SK-N-SH (cell line): ENCODE data around the gene RPP21. TPM values are rescaled to one million over a fixed set of nuclear protein-coding genes. Genes with fewer than 3 reads are reported as not detected.
A peak's percentile ranks its signal among the peaks of the same experiment; 100 is the strongest.

Source experiments
- CTCF ChIA-PET: fragments of 300-600, 350-600 bp; formaldehyde crosslinking; extraction: SDS; loops from one replicate; lab custom pipeline; 2021; lab: Yijun Ruan, JAX
- POLR2A ChIA-PET: fragments of 350-600 bp; sonication (Branson Sonifier 250); formaldehyde crosslinking; extraction: SDS; loops from one replicate; lab custom pipeline; 2020; ENCODE audit warnings: antibody characterized with exemption, inconsistent platforms; lab: Yijun Ruan, JAX
- DNase-seq: peaks from one replicate; pipeline ENCODE4 v3.0.0; 2012
- H2AFZ ChIP-seq: fragments of 200-600 bp; sonication (generic); 2 replicates; pipeline ENCODE4 v1.8.1; 2016; ENCODE audit warnings: antibody characterized with exemption, mild to moderate bottlenecking, low read depth
- H3F3A ChIP-seq: fragments of 200-600 bp; sonication (generic); replicated peaks from 2 replicates; pipeline ENCODE3; 2016; ENCODE audit warnings: antibody characterized with exemption, mild to moderate bottlenecking; ENCODE audit not compliant: insufficient read depth
- H3K27ac ChIP-seq, 2 experiments: fragments of 200-500 bp in 1 of 2; fragments of 200-600 bp in 1 of 2; sonication (Bioruptor generic) in 1 of 2; sonication (generic), shearing (Covaris generic) in 1 of 2; 2 replicates each; pipeline versions ENCODE4 v1.5.1 to v1.6.1; 2014 to 2016; ENCODE audit warnings: low read depth in 2 of 2, inconsistent platforms in 1 of 2, low read length in 1 of 2, mild to moderate bottlenecking in 1 of 2, mixed read lengths in 1 of 2
- H3K27me3 ChIP-seq: fragments of 200-600 bp; sonication (generic), shearing (Covaris generic); 2 replicates; pipeline ENCODE4 v1.6.1; 2016; ENCODE audit warnings: mixed run types; ENCODE audit not compliant: insufficient read depth
- H3K36me3 ChIP-seq, 2 experiments: fragments of 200-500 bp in 1 of 2; fragments of 200-600 bp in 1 of 2; sonication (Bioruptor generic) in 1 of 2; sonication (generic) in 1 of 2; replicated peaks in 1 of 2; 2 replicates each; pipeline versions ENCODE3 to v1.5.1; 2014 to 2016; ENCODE audit warnings: low read length in 1 of 2, mild to moderate bottlenecking in 1 of 2; ENCODE audit not compliant: insufficient read depth in 2 of 2, control insufficient read depth in 1 of 2
- H3K4me1 ChIP-seq, 2 experiments: fragments of 200-500 bp in 1 of 2; fragments of 200-600 bp in 1 of 2; sonication (Bioruptor generic) in 1 of 2; sonication (generic), shearing (Covaris generic) in 1 of 2; 2 replicates each; pipeline versions ENCODE4 v1.5.1 to v1.6.1; 2014 to 2016; ENCODE audit warnings: low read depth in 1 of 2, low read length in 1 of 2, mixed run types in 1 of 2; ENCODE audit not compliant: insufficient read depth in 2 of 2, control insufficient read depth in 1 of 2
- H3K4me2 ChIP-seq: fragments of 200-600 bp; sonication (generic), shearing (Covaris generic); 2 replicates; pipeline ENCODE4 v1.6.1; 2017; ENCODE audit warnings: mixed run types
- H3K4me3 ChIP-seq, 2 experiments: fragments of 200-500 bp in 1 of 2; fragments of 200-600 bp in 1 of 2; sonication (Bioruptor generic) in 1 of 2; sonication (generic), shearing (Covaris generic) in 1 of 2; 2 replicates each; pipeline versions ENCODE4 v1.5.1 to v1.8.1; 2014 to 2016; ENCODE audit warnings: low read depth in 2 of 2, inconsistent platforms in 1 of 2, low read length in 1 of 2, mild to moderate bottlenecking in 1 of 2, mixed read lengths in 1 of 2, moderate library complexity in 1 of 2
- H3K79me2 ChIP-seq: fragments of 200-600 bp; sonication (generic); 2 replicates; pipeline ENCODE4 v1.8.1; 2017; ENCODE audit warnings: mild to moderate bottlenecking; ENCODE audit not compliant: insufficient read depth
- H3K9ac ChIP-seq: fragments of 200-600 bp; sonication (generic); 2 replicates; pipeline ENCODE4 v1.6.1; 2017; ENCODE audit warnings: mixed run types
- H3K9me2 ChIP-seq: fragments of 200-600 bp; sonication (generic); 2 replicates; pipeline ENCODE4 v1.6.1; 2017; ENCODE audit warnings: mixed run types
- H3K9me3 ChIP-seq: fragments of 200-600 bp; sonication (generic); 2 replicates; pipeline ENCODE4 v1.6.1; 2017; ENCODE audit warnings: mixed run types, mild to moderate bottlenecking, moderate library complexity
- H4K20me1 ChIP-seq: fragments of 200-600 bp; sonication (generic); 2 replicates; pipeline ENCODE4 v1.6.1; 2017; ENCODE audit warnings: mild to moderate bottlenecking, mixed run types; ENCODE audit not compliant: insufficient read depth
- ELF1 ChIP-seq: IDR thresholded peaks from 2 replicates; pipeline ENCODE4 v1.4.0; 2012
- EZH2phosphoT487 ChIP-seq: fragments of 200-600 bp; sonication (generic); IDR thresholded peaks from 2 replicates; pipeline ENCODE4 v1.6.1; 2017; ENCODE audit warnings: low read depth, mixed run types, mild to moderate bottlenecking, antibody characterized with exemption, moderate library complexity, borderline replicate concordance
- FOXM1 ChIP-seq: IDR thresholded peaks from 2 replicates; pipeline ENCODE4 v1.4.0; 2012; ENCODE audit warnings: low read depth, mild to moderate bottlenecking
- GABPA ChIP-seq: IDR thresholded peaks from 2 replicates; pipeline ENCODE4 v1.4.0; 2012; ENCODE audit warnings: low read depth, mild to moderate bottlenecking
- MAX ChIP-seq: IDR thresholded peaks from 2 replicates; pipeline ENCODE4 v1.4.0; 2012; ENCODE audit warnings: low read depth
- NFIC ChIP-seq: IDR thresholded peaks from 2 replicates; pipeline ENCODE4 v1.4.0; 2012; ENCODE audit warnings: borderline replicate concordance
- PBX3 ChIP-seq: IDR thresholded peaks from 2 replicates; pipeline ENCODE4; 2012
- POLR2AphosphoS5 ChIP-seq: IDR thresholded peaks from 2 replicates; pipeline ENCODE4 v1.6.1; 2012; ENCODE audit warnings: low read depth, low read length
- REST ChIP-seq: IDR thresholded peaks from 2 replicates; pipeline ENCODE4 v1.6.1; 2012; ENCODE audit warnings: mild to moderate bottlenecking, low read depth, low read length, moderate library complexity
- RFX5 ChIP-seq: IDR thresholded peaks from 2 replicates; pipeline ENCODE4 v1.6.1; 2012; ENCODE audit warnings: mild to moderate bottlenecking, improper control_type of control experiment, low read length
- TEAD4 ChIP-seq: IDR thresholded peaks from 2 replicates; pipeline ENCODE4 v1.4.0; 2012; ENCODE audit warnings: mild to moderate bottlenecking, borderline replicate concordance; ENCODE audit not compliant: insufficient read depth
- YY1 ChIP-seq: IDR thresholded peaks from 2 replicates; pipeline ENCODE4 v1.4.0; 2012; ENCODE audit warnings: low read depth, mild to moderate bottlenecking
- ZBTB33 ChIP-seq: IDR thresholded peaks from 2 replicates; pipeline ENCODE4 v1.4.0; 2012; ENCODE audit warnings: low read depth, borderline replicate concordance
- WGBS: methylation state at CpG from one replicate; pipeline ENCODE4 v1.1.6; 2017; ENCODE audit warnings: low lambda C conversion rate; 5-methylcytosine and 5-hydroxymethylcytosine counted together
- polyA plus RNA-seq, 3 experiments: library from polyadenylated mRNA; depleted of rRNA; stranded (reverse); fragments of >200 nt; gene quantifications; 2 replicates each; pipeline ENCODE4 v1.2.3, GENCODE V29; 2012

The RPP21 gene
- polyA plus RNA-seq, 1 of the 3 experiments (the other 2 are of a cell fraction), result 108 TPM

GRCh38 chr6:30326526-30327231 is 18.3 kb upstream of the RPP21 start, which contains the start of gene TRIM39 (continued):
- TF ChIP-seq REST (no peak), ELF1 (peak; percentile 78), PBX3 (no peak), TEAD4 (no peak), FOXM1 (no peak), NFIC (no peak), EZH2phosphoT487 (no peak)

- peak overlapping the region; percentile 89 for H3K9ac ChIP-seq
These were observed 17.7 kb upstream of the RPP21 start for GRCh38 chr6:30327232-30327746.

GRCh38 chr6:30328397-30328796 is 16.6 kb upstream of the RPP21 start:
- H3K27ac ChIP-seq, result no peak overlapping the region
- peaks cover 4% of the 10 kb centered on the region for H3F3A ChIP-seq
- no peaks in the 10 kb centered on the region for H3K9me3 ChIP-seq
- H3K27me3 ChIP-seq, result no peaks in the 10 kb centered on the region
- peaks cover 33% of the 10 kb centered on the region for H3K79me2 ChIP-seq
- no peak overlapping the region for H3K4me3 ChIP-seq
- H3K9ac ChIP-seq, result no peak overlapping the region
- peaks cover 3 to 6% of the 10 kb centered on the region in 2 experiments; a peak in 2 of 4 replicates for H3K4me1 ChIP-seq
- no peak overlapping the region for H3K4me2 ChIP-seq
- peaks cover 29 to 39% of the 10 kb centered on the region in 2 experiments for H3K36me3 ChIP-seq
- no peak overlapping the region for H2AFZ ChIP-seq
- ChIA-PET CTCF (interaction anchor here (1.2 to 1.3 kb wide), 2 partner anchors 69 to 109 kb away, joined by 3 read pairs; no protein-coding TSS in a partner anchor), POLR2A (no interaction called here)
- peaks cover 19% of the 10 kb centered on the region for H4K20me1 ChIP-seq
- no peak for DNase-seq
- no peaks in the 10 kb centered on the region for H3K9me2 ChIP-seq
- TF ChIP-seq ZBTB33 (no peak), FOXM1 (no peak), GABPA (no peak), REST (no peak), MAX (no peak), RFX5 (no peak)

More at GRCh38 chr6:30327232-30327746, 17.7 kb upstream of the RPP21 start:
- Histone ChIP-seq H3K4me3 (peak overlapping the region; percentile 77 to 96), H4K20me1 (peaks cover 27% of the 10 kb centered on the region), H3F3A (peaks cover 4% of the 10 kb centered on the region), H3K36me3 (peaks cover 24 to 31% of the 10 kb centered on the region in 2 experiments), H3K4me1 (peaks cover 6 to 7% of the 10 kb centered on the region in 2 experiments; a peak in 2 of 4 replicates), H3K27ac (peak overlapping the region; percentile 89 to 98), H3K79me2 (peaks cover 44% of the 10 kb centered on the region), H3K9me3 (no peaks in the 10 kb centered on the region), H3K27me3 (no peaks in the 10 kb centered on the region), H3K9me2 (no peaks in the 10 kb centered on the region), H3K4me2 (peak overlapping the region; percentile 87), H2AFZ (peak overlapping the region; percentile 94; the same call in 1 of the 2 replicates)
- CTCF ChIA-PET, result interaction anchor here (0.9 to 2.0 kb wide), 2 partner anchors 31 to 108 kb away, joined by 3 to 19 read pairs; no protein-coding TSS in a partner anchor
- POLR2A ChIA-PET, result interaction anchor here (1.3 to 2.3 kb wide), 3 partner anchors 12 to 114 kb away, joined by 5 to 10 read pairs (median 5); partner anchors contain the start of gene TRIM26
- no peak for DNase-seq
- 2% methylated on average over 17 of the region's 17 CpGs for WGBS
- TF ChIP-seq YY1 (peak; percentile 59; the same call in 1 of the 2 replicates), POLR2AphosphoS5 (no peak)
